Breast epithelium (tissue), 3 donors: ENCODE data around the gene HOXB7.

ENCODE experiments used
- CTCF ChIP-seq, 3 donors: fragments of 450-650 bp; IDR thresholded peaks; one replicate each; pipeline ENCODE4 v1.5.1; 2016 to 2017; ENCODE audit warnings: antibody characterized with exemption in 3 of 3, mild to moderate bottlenecking in 3 of 3, moderate library complexity in 3 of 3
- POLR2AphosphoS5 ChIP-seq, 3 donors: sonication (generic); formaldehyde crosslinking; IDR thresholded peaks; one replicate each; pipeline ENCODE4 v1.6.1; 2017; ENCODE audit warnings: antibody characterized with exemption in 3 of 3

DNA sequence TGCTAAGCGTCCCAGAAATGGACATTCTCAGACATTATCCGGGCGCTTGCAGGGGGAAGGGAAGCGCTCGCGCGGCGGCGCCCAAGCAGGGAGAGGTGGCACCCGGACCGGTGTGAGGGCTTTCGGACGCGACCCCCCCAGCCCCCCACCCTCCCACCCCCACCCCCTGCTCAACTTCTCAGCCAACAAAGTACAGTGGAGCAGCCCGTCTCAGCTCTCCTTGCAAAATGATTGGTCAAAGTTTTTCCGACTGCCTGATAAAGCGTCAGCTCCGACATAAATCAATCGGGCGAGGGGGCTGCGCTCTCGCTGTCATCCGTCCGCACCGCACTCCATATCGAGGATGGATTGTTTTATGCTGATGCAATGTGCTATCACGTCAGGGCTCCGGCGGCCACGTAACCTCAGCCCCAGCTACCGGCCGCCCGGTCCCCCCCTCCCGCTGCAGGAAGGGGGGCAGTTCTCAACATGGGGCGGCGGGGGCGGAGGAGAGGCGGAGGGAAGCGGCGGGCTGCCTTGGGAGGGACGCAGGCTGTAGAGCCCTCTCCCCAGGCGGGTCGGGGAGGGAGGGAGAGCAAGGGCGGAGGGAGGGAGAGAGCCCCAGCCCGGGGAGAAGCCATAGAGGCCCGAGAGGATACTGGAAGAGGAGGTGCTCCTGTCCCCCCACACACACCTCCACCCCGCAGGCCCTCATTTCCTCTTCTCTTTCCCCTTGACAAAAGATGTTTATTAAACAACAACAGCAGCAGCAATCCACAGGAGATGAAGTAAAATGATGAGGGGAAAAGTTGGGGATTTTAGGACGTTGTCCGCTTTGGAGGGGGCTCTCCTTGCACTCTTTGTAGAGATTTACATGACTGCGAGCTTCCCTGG, 15.7 kb upstream of the HOXB7 start, which contains the start of gene HOXB9:
- TF ChIP-seq CTCF (IDR thresholded peaks at IDR 0.05) (no peak), POLR2AphosphoS5 (IDR thresholded peaks at IDR 0.05) (no peak)
